WTC11 (cell line): ENCODE data around the gene NAALADL2. TPM values are rescaled to one million over a fixed set of nuclear protein-coding genes. Genes with fewer than 3 reads are reported as not detected.

Experiments used
- ATAC-seq: fragments of 200-7000 bp; cut with Tn5 transposase; 2 replicates; pipeline ENCODE4 v1.10.0; 2021; ENCODE audit warnings: mild to moderate bottlenecking, moderate library complexity
- CTCF ChIA-PET: fragments of 300-600 bp; sonication (Branson Sonifier 250); formaldehyde crosslinking; loops from one replicate; lab custom pipeline; 2021; ENCODE audit warnings: antibody characterized with exemption; lab: Charles Lee
- POLR2A ChIA-PET: fragments of 350-600 bp; sonication (Branson Sonifier 250); formaldehyde crosslinking; loops from one replicate; lab custom pipeline; 2021; ENCODE audit warnings: antibody characterized with exemption; lab: Charles Lee
- DNase-seq: peaks from one replicate; pipeline ENCODE4 v3.0.0; 2021; ENCODE audit warnings: low spot score
- H3K27ac Mint-ChIP-seq: 2 replicates; pipeline ENCODE4 v1.8.0; 2021; ENCODE audit warnings: mixed read lengths
- H3K27me3 Mint-ChIP-seq: 2 replicates; pipeline ENCODE4 v1.8.0; 2021; ENCODE audit warnings: low read depth, mild to moderate bottlenecking, moderate library complexity, mixed read lengths
- H3K36me3 Mint-ChIP-seq: 2 replicates; pipeline ENCODE4 v1.8.0; 2021; ENCODE audit warnings: mixed read lengths
- H3K4me1 Mint-ChIP-seq: 2 replicates; pipeline ENCODE4 v1.8.0; 2022; ENCODE audit warnings: mixed read lengths
- H3K4me3 Mint-ChIP-seq: 2 replicates; pipeline ENCODE4 v1.8.0; 2021; ENCODE audit warnings: mild to moderate bottlenecking, moderate library complexity, mixed read lengths
- H3K9me3 Mint-ChIP-seq: 2 replicates; pipeline ENCODE4 v1.8.0; 2021; ENCODE audit warnings: mixed read lengths
- AFF4 ChIP-seq: sonication (generic); formaldehyde crosslinking; IDR thresholded peaks from 2 replicates; pipeline ENCODE4 v1.8.1; 2023; ENCODE audit warnings: mild to moderate bottlenecking, missing genetic modification reagents, borderline replicate concordance
- ARID4B ChIP-seq: sonication (generic); formaldehyde crosslinking; IDR thresholded peaks from 2 replicates; pipeline ENCODE4 v1.8.0; 2023; ENCODE audit warnings: missing genetic modification reagents, mild to moderate bottlenecking, borderline replicate concordance
- ATF3 ChIP-seq: sonication (generic); formaldehyde crosslinking; conservative IDR thresholded peaks from 2 replicates; pipeline ENCODE4 v1.8.1; 2022; ENCODE audit warnings: mild to moderate bottlenecking, missing genetic modification reagents
- ATF6 ChIP-seq: sonication (generic); formaldehyde crosslinking; IDR thresholded peaks from 2 replicates; pipeline ENCODE4 v1.8.1; 2023; ENCODE audit warnings: mild to moderate bottlenecking, missing genetic modification reagents
- CREB1 ChIP-seq: sonication (generic); formaldehyde crosslinking; IDR thresholded peaks from 2 replicates; pipeline ENCODE4 v1.8.0; 2023; ENCODE audit warnings: mild to moderate bottlenecking, missing genetic modification reagents
- ETV6 ChIP-seq: sonication (generic); formaldehyde crosslinking; IDR thresholded peaks from 2 replicates; pipeline ENCODE4 v1.8.1; 2022; ENCODE audit warnings: mild to moderate bottlenecking, missing genetic modification reagents
- FOXJ3 ChIP-seq: sonication (generic); formaldehyde crosslinking; IDR thresholded peaks from 2 replicates; pipeline ENCODE4 v1.9.0; 2021; ENCODE audit warnings: missing genetic modification reagents, mild to moderate bottlenecking, borderline replicate concordance
- FOXP1 ChIP-seq: sonication (generic); formaldehyde crosslinking; IDR thresholded peaks from 2 replicates; pipeline ENCODE4 v1.8.0; 2022; ENCODE audit warnings: missing genetic modification reagents, mild to moderate bottlenecking, moderate library complexity, borderline replicate concordance
- JUN ChIP-seq: sonication (generic); formaldehyde crosslinking; IDR thresholded peaks from 2 replicates; pipeline ENCODE4 v1.8.0; 2023; ENCODE audit warnings: mild to moderate bottlenecking, missing genetic modification reagents
- MLX ChIP-seq: sonication (generic); formaldehyde crosslinking; IDR thresholded peaks from 2 replicates; pipeline ENCODE4 v1.8.1; 2023; ENCODE audit warnings: mild to moderate bottlenecking, missing genetic modification reagents, moderate library complexity
- NR2C2 ChIP-seq: sonication (generic); formaldehyde crosslinking; IDR thresholded peaks from 2 replicates; pipeline ENCODE4 v1.8.0; 2022; ENCODE audit warnings: mild to moderate bottlenecking, missing genetic modification reagents
- NR3C1 ChIP-seq: sonication (generic); formaldehyde crosslinking; conservative IDR thresholded peaks from 2 replicates; pipeline ENCODE4 v1.8.1; 2023; ENCODE audit warnings: low read depth, mild to moderate bottlenecking, missing genetic modification reagents
- PREB ChIP-seq: sonication (generic); formaldehyde crosslinking; IDR thresholded peaks from 2 replicates; pipeline ENCODE4 v1.8.1; 2022; ENCODE audit warnings: mild to moderate bottlenecking, missing genetic modification reagents, moderate library complexity, borderline replicate concordance
- SMAD4 ChIP-seq: sonication (generic); formaldehyde crosslinking; IDR thresholded peaks from 2 replicates; pipeline ENCODE4 v1.8.0; 2022; ENCODE audit warnings: mild to moderate bottlenecking, missing genetic modification reagents
- SOX15 ChIP-seq: fragments of 250-450 bp; sonication (Bioruptor Pico); IDR thresholded peaks from 2 replicates; pipeline ENCODE4 v1.9.0; 2021; ENCODE audit warnings: mild to moderate bottlenecking
- SP1 ChIP-seq: sonication (generic); formaldehyde crosslinking; conservative IDR thresholded peaks from 2 replicates; pipeline ENCODE4 v1.8.1; 2022; ENCODE audit warnings: missing genetic modification reagents
- ZMAT4 ChIP-seq: fragments of 250-450 bp; sonication (Bioruptor Pico); IDR thresholded peaks from 2 replicates; pipeline ENCODE4 v1.9.0; 2021; ENCODE audit warnings: mild to moderate bottlenecking
- ZNF416 ChIP-seq: fragments of 250-450 bp; sonication (Bioruptor Pico); IDR thresholded peaks from 2 replicates; pipeline ENCODE4 v1.9.0; 2021; ENCODE audit warnings: mild to moderate bottlenecking, inconsistent platforms
- ZNF423 ChIP-seq: fragments of 250-450 bp; sonication (Bioruptor Pico); IDR thresholded peaks from 2 replicates; pipeline ENCODE4 v2.1.2; 2022; ENCODE audit warnings: mild to moderate bottlenecking, moderate library complexity
- ZNF671 ChIP-seq: fragments of 250-450 bp; sonication (Bioruptor Pico); IDR thresholded peaks from 2 replicates; pipeline ENCODE4 v1.8.0; 2021; ENCODE audit warnings: mild to moderate bottlenecking
- total RNA-seq: library from RNA; stranded (reverse); gene quantifications from 3 replicates; pipeline ENCODE4 v1.2.3, GENCODE V29; 2021

The NAALADL2 gene
- total RNA-seq, 1 experiment from 2014 or later = 1.2 TPM

GRCh38 chr3:174854987-174855386 lies 4.1 kb upstream of the NAALADL2 start:
- no peaks in the 10 kb centered on the region for H3K27me3 Mint-ChIP-seq
- H3K4me3 Mint-ChIP-seq = no peak overlapping the region
- H3K27ac Mint-ChIP-seq = no peak overlapping the region
- TF ChIP-seq ARID4B (CRISPR knock-in tag) (no peak), ZNF423 (CRISPR knock-in tag) (no peak), NR3C1 (CRISPR knock-in tag) (no peak), ATF3 (CRISPR knock-in tag) (no peak), ETV6 (CRISPR knock-in tag) (no peak), SMAD4 (CRISPR knock-in tag) (no peak)
- ChIA-PET POLR2A (no interaction called here), CTCF (no interaction called here)
- ATAC-seq (no peak), DNase-seq (no peak)
- H3K36me3 Mint-ChIP-seq = no peaks in the 10 kb centered on the region
- peaks cover 17% of the 10 kb centered on the region for H3K4me1 Mint-ChIP-seq
- peaks cover 5% of the 10 kb centered on the region for H3K9me3 Mint-ChIP-seq

- POLR2A ChIA-PET = no interaction called here
- ATAC-seq (no peak), DNase-seq (no peak)
- Mint-ChIP-seq H3K27ac (no peak overlapping the region), H3K9me3 (no peaks in the 10 kb centered on the region), H3K36me3 (no peaks in the 10 kb centered on the region), H3K4me3 (no peak overlapping the region), H3K27me3 (no peaks in the 10 kb centered on the region)
- no peak for TF ChIP-seq ZMAT4 (CRISPR knock-in tag)
- TF ChIP-seq ZNF671 (CRISPR knock-in tag) = no peak
- no peak for TF ChIP-seq JUN (CRISPR knock-in tag)
- TF ChIP-seq SOX15 (CRISPR knock-in tag) = no peak
- no peak for TF ChIP-seq FOXP1
- TF ChIP-seq NR2C2 (CRISPR knock-in tag) = no peak
- no peak for TF ChIP-seq MLX (CRISPR knock-in tag)
- TF ChIP-seq ZNF416 = no peak
- TF ChIP-seq FOXJ3 (CRISPR knock-in tag) = no peak
- TF ChIP-seq SMAD4 (CRISPR knock-in tag) = no peak
- TF ChIP-seq CREB1 (CRISPR knock-in tag) = no peak
- TF ChIP-seq, all 79 proteins: peak for 0
- H3K4me1 Mint-ChIP-seq = peaks cover 26% of the 10 kb centered on the region
- CTCF ChIA-PET = no interaction called here
Observed at GRCh38 chr3:174857301-174857700, 1.8 kb upstream of the NAALADL2 start.

GRCh38 chr3:174858353-174858752 lies 781 bp upstream of the NAALADL2 start:
- CTCF ChIA-PET = no interaction called here
- H3K27me3 Mint-ChIP-seq = no peaks in the 10 kb centered on the region
- H3K4me1 Mint-ChIP-seq = peaks cover 31% of the 10 kb centered on the region
- H3K27ac Mint-ChIP-seq = peak overlapping the region; percentile 89; the same call in 1 of the 2 replicates
- POLR2A ChIA-PET = no interaction called here
- no peaks in the 10 kb centered on the region for H3K9me3 Mint-ChIP-seq
- no peak for DNase-seq
- H3K4me3 Mint-ChIP-seq = no peak overlapping the region
- H3K36me3 Mint-ChIP-seq = no peaks in the 10 kb centered on the region
- ATAC-seq = no peak
- TF ChIP-seq SP1 (CRISPR knock-in tag) (no peak), AFF4 (CRISPR knock-in tag) (no peak), ATF3 (CRISPR knock-in tag) (no peak), PREB (CRISPR knock-in tag) (no peak), ATF6 (CRISPR knock-in tag) (no peak)
